DOHH2 (cell line): ENCODE data around the gene BCL11B.

Source experiments
- CTCF ChIP-seq: fragments of 200-600 bp; sonication (generic); IDR thresholded peaks from one replicate; pipeline ENCODE4 v1.5.1; 2014; ENCODE audit warnings: antibody characterized with exemption, mild to moderate bottlenecking, low read depth, low read length; ENCODE audit not compliant: poor library complexity, severe bottlenecking
- EZH2phosphoT487 ChIP-seq: fragments of 200-600 bp; sonication (generic); IDR thresholded peaks from 2 replicates; pipeline ENCODE4 v1.6.1; 2017; ENCODE audit warnings: borderline replicate concordance, mild to moderate bottlenecking, antibody characterized with exemption, low read length, moderate library complexity, mixed read lengths

- no peak for TF ChIP-seq CTCF
- TF ChIP-seq EZH2phosphoT487 = no peak
These were observed 147.4 kb downstream of the BCL11B start for GRCh38 chr14:99124482-99125105.
